Ureter (tissue), 1 donor: Measurements from ENCODE around the gene ITGB8. TPM values are rescaled to one million over a fixed set of nuclear protein-coding genes. Genes with fewer than 3 reads are reported as not detected.

Source experiments
- DNase-seq: peaks from one replicate; pipeline ENCODE4 v3.0.0-alpha.2; 2020; ENCODE audit warnings: low spot score
- total RNA-seq: library from RNA; stranded (reverse); gene quantifications from one replicate; pipeline ENCODE4 v1.2.4, GENCODE V29; 2023
- donor health status: DM: yes; HTN: yes; CAD: no.

ITGB8 gene
- total RNA-seq, 1 donor from 2014 or later: 48.5 TPM

GRCh38 chr7:20307901-20308300, 22.8 kb upstream of the ITGB8 start:
- DNase-seq: no peak

GRCh38 chr7:20310301-20310700, 20.4 kb upstream of the ITGB8 start:
- DNase-seq: no peak

- no peak for DNase-seq
Observed at GRCh38 chr7:20310963-20311742, 19.5 kb upstream of the ITGB8 start.

- DNase-seq: no peak
Observed at GRCh38 chr7:20311743-20312042, 19.0 kb upstream of the ITGB8 start.

GRCh38 chr7:20312562-20312961, 18.1 kb upstream of the ITGB8 start:
- DNase-seq: no peak

GRCh38 chr7:20313626-20314025, 17.1 kb upstream of the ITGB8 start:
- no peak for DNase-seq

- no peak for DNase-seq
Observed at GRCh38 chr7:20314198-20314597, 16.5 kb upstream of the ITGB8 start.

- DNase-seq: no peak
Observed at GRCh38 chr7:20316706-20317105, 14.0 kb upstream of the ITGB8 start.

GRCh38 chr7:20317413-20317812, 13.3 kb upstream of the ITGB8 start:
- DNase-seq: no peak

GRCh38 chr7:20318933-20319332, 11.8 kb upstream of the ITGB8 start:
- DNase-seq: no peak

- no peak for DNase-seq
Observed at GRCh38 chr7:20320322-20320721, 10.4 kb upstream of the ITGB8 start.

GRCh38 chr7:20320786-20321185, 9.9 kb upstream of the ITGB8 start:
- no peak for DNase-seq

GRCh38 chr7:20323595-20323994, 7.1 kb upstream of the ITGB8 start:
- no peak for DNase-seq

GRCh38 chr7:20326342-20326741, 4.4 kb upstream of the ITGB8 start:
- no peak for DNase-seq

- no peak for DNase-seq
Observed at GRCh38 chr7:20327055-20327454, 3.6 kb upstream of the ITGB8 start.

GRCh38 chr7:20328027-20328426, 2.7 kb upstream of the ITGB8 start:
- DNase-seq: no peak

- no peak for DNase-seq
Observed at GRCh38 chr7:20328692-20329091, 2.0 kb upstream of the ITGB8 start.

GRCh38 chr7:20329389-20330238, 1.1 kb upstream of the ITGB8 start:
- DNase-seq: peak; percentile 79

- DNase-seq: peak; percentile 59
Observed at GRCh38 chr7:20330928-20331909, 519 bp downstream of the ITGB8 start.

GRCh38 chr7:20331910-20332813, 1.5 kb downstream of the ITGB8 start:
- no peak for DNase-seq

GRCh38 chr7:20338285-20338684, 7.6 kb downstream of the ITGB8 start:
- no peak for DNase-seq
